H1 (cell line): Measurements from ENCODE around the gene FCN3. TPM values are rescaled to one million over a fixed set of nuclear protein-coding genes. Genes with fewer than 3 reads are reported as not detected.

ENCODE experiments used
- CTCF ChIA-PET: fragments of 300-600 bp; sonication (Branson Sonifier 250); formaldehyde crosslinking; loops from one replicate; lab custom pipeline; 2021; ENCODE audit not compliant: partially characterized antibody; lab: Charles Lee
- POLR2A ChIA-PET: fragments of 300-600 bp; sonication (Branson Sonifier 250); formaldehyde crosslinking; loops from one replicate; lab custom pipeline; 2021; ENCODE audit warnings: inconsistent platforms; ENCODE audit not compliant: partially characterized antibody; lab: Charles Lee
- DNase-seq, 2 experiments: peaks; one replicate each; pipeline versions ENCODE4 v3.0.0 to v3.0.0-alpha.2; 2010 to 2022; ENCODE audit warnings: low spot score in 2 of 2, low read depth in 1 of 2, mixed read lengths in 1 of 2
- FAIRE-seq: peaks from 2 replicates; lab custom pipeline; 2011; peaks lifted over from hg19 to GRCh38; lab: Jason Lieb, UNC
- H2AFZ ChIP-seq: 2 replicates; pipeline ENCODE4 v1.8.1; 2012; ENCODE audit warnings: low read length, inconsistent platforms
- H2AK5ac ChIP-seq: 2 replicates; pipeline ENCODE4 v1.6.1; 2013; ENCODE audit warnings: low read depth, low read length
- H2BK120ac ChIP-seq: replicated peaks from 2 replicates; pipeline ENCODE3; 2013; ENCODE audit warnings: low read depth, low read length, inconsistent platforms
- H2BK12ac ChIP-seq: 2 replicates; pipeline ENCODE4 v1.6.1; 2013; ENCODE audit warnings: low read depth, low read length
- H2BK15ac ChIP-seq: 2 replicates; pipeline ENCODE4 v1.6.1; 2013; ENCODE audit warnings: low read length
- H2BK20ac ChIP-seq: 2 replicates; pipeline ENCODE4 v1.6.1; 2013; ENCODE audit warnings: low read length
- H2BK5ac ChIP-seq: 2 replicates; pipeline ENCODE4 v1.6.1; 2013; ENCODE audit warnings: low read depth, low read length
- H3K14ac ChIP-seq: 2 replicates; pipeline ENCODE4 v1.6.1; 2013; ENCODE audit warnings: inconsistent platforms; ENCODE audit not compliant: insufficient read length
- H3K18ac ChIP-seq: 2 replicates; pipeline ENCODE4 v1.6.1; 2013; ENCODE audit warnings: low read length; ENCODE audit errors: extremely low read depth
- H3K23ac ChIP-seq: 2 replicates; pipeline ENCODE4 v1.6.1; 2013; ENCODE audit warnings: inconsistent platforms; ENCODE audit not compliant: insufficient read length
- H3K23me2 ChIP-seq: 2 replicates; pipeline ENCODE4 v1.6.1; 2013; ENCODE audit warnings: low read depth, low read length
- H3K27ac ChIP-seq: 2 replicates; pipeline ENCODE4 v1.6.1; 2011; ENCODE audit warnings: low read depth, low read length, inconsistent platforms
- H3K27me3 ChIP-seq, 4 experiments: replicated peaks in 1 of 4; 1 replicate in 1 of 4; 2 replicates in 3 of 4; pipeline versions ENCODE4 v1.6.1 to v1.8.1; 2011 to 2013; ENCODE audit warnings: low read length in 3 of 4, mild to moderate bottlenecking in 3 of 4, inconsistent platforms in 2 of 4, mixed read lengths in 2 of 4, moderate library complexity in 1 of 4; ENCODE audit not compliant: control insufficient read depth in 3 of 4, insufficient read depth in 3 of 4; ENCODE audit errors: extremely low read depth in 1 of 4
- H3K36me3 ChIP-seq, 4 experiments: 2 replicates each; pipeline versions ENCODE4 v1.6.1 to v1.8.1; 2011 to 2013; ENCODE audit warnings: mild to moderate bottlenecking in 4 of 4, low read length in 3 of 4, moderate library complexity in 2 of 4, control low read depth in 1 of 4, inconsistent platforms in 1 of 4; ENCODE audit not compliant: insufficient read depth in 4 of 4, control insufficient read depth in 2 of 4
- H3K4ac ChIP-seq: replicated peaks from 2 replicates; pipeline ENCODE3; 2013; ENCODE audit warnings: low read length, low read depth, mixed read lengths, inconsistent platforms; ENCODE audit not compliant: insufficient read length
- H3K4me1 ChIP-seq, 4 experiments: replicated peaks in 1 of 4; 1 replicate in 1 of 4; 2 replicates in 3 of 4; pipeline versions ENCODE4 v1.6.1 to v1.8.1; 2011 to 2013; ENCODE audit warnings: low read length in 3 of 4, inconsistent platforms in 2 of 4, mixed read lengths in 1 of 4; ENCODE audit not compliant: insufficient read depth in 4 of 4, control insufficient read depth in 3 of 4
- H3K4me2 ChIP-seq, 2 experiments: 2 replicates each; pipeline versions ENCODE4 v1.6.1 to v1.8.1; 2011 to 2013; ENCODE audit warnings: low read depth in 2 of 2, low read length in 2 of 2, control low read depth in 1 of 2, inconsistent platforms in 1 of 2, mild to moderate bottlenecking in 1 of 2; ENCODE audit not compliant: insufficient read depth in 1 of 2
- H3K4me3 ChIP-seq, 4 experiments: fragments of 200-600, 300-600 bp in 1 of 4; sonication (generic), shearing (Covaris generic), sonication (Bioruptor Twin) in 1 of 4; 2 replicates each; pipeline versions ENCODE4 v1.5.1 to v1.8.1; 2011 to 2016; ENCODE audit warnings: low read length in 4 of 4, low read depth in 3 of 4, control low read depth in 2 of 4, inconsistent platforms in 2 of 4, mild to moderate bottlenecking in 2 of 4, mixed read lengths in 1 of 4, moderate library complexity in 1 of 4; ENCODE audit not compliant: insufficient read depth in 2 of 4; ENCODE audit errors: extremely low read depth in 1 of 4
- H3K56ac ChIP-seq: replicated peaks from 2 replicates; pipeline ENCODE3; 2013; ENCODE audit warnings: low read depth, mild to moderate bottlenecking, mixed read lengths, low read length, inconsistent platforms; ENCODE audit not compliant: insufficient read length
- H3K79me1 ChIP-seq: 2 replicates; pipeline ENCODE4 v1.6.1; 2013; ENCODE audit warnings: low read depth, low read length, control low read depth
- H3K79me2 ChIP-seq, 2 experiments: 2 replicates each; pipeline versions ENCODE4 v1.6.1 to v1.8.1; 2012 to 2013; ENCODE audit warnings: low read length in 2 of 2, mild to moderate bottlenecking in 2 of 2, inconsistent platforms in 1 of 2; ENCODE audit not compliant: insufficient read depth in 2 of 2, control insufficient read depth in 1 of 2
- H3K9ac ChIP-seq, 4 experiments: replicated peaks in 1 of 4; 1 replicate in 1 of 4; 2 replicates in 3 of 4; pipeline versions ENCODE4 v1.6.1 to v1.8.1; 2011 to 2013; ENCODE audit warnings: low read depth in 3 of 4, low read length in 3 of 4, control low read depth in 2 of 4, mild to moderate bottlenecking in 2 of 4, moderate library complexity in 2 of 4, inconsistent platforms in 1 of 4; ENCODE audit errors: extremely low read depth in 1 of 4
- H3K9me3 ChIP-seq, 2 experiments: 2 replicates each; pipeline versions ENCODE4 v1.6.1 to v1.8.1; 2012 to 2013; ENCODE audit warnings: mild to moderate bottlenecking in 2 of 2, moderate library complexity in 2 of 2, control low read depth in 1 of 2, inconsistent platforms in 1 of 2, low read depth in 1 of 2, low read length in 1 of 2, mixed read lengths in 1 of 2; ENCODE audit not compliant: insufficient read depth in 2 of 2
- H4K20me1 ChIP-seq, 2 experiments: replicated peaks in 1 of 2; 2 replicates each; pipeline versions ENCODE3 to v1.8.1; 2011 to 2013; ENCODE audit warnings: inconsistent platforms in 2 of 2, low read length in 2 of 2, mild to moderate bottlenecking in 1 of 2; ENCODE audit not compliant: insufficient read depth in 2 of 2, control insufficient read depth in 1 of 2
- H4K5ac ChIP-seq: 2 replicates; pipeline ENCODE4 v1.6.1; 2013; ENCODE audit warnings: low read length, low read depth, mixed read lengths, inconsistent platforms; ENCODE audit not compliant: insufficient read length
- H4K8ac ChIP-seq: 2 replicates; pipeline ENCODE4 v1.8.0; 2013; ENCODE audit warnings: mild to moderate bottlenecking, moderate library complexity, low read length, inconsistent platforms; ENCODE audit not compliant: insufficient read depth; ENCODE audit errors: extremely low read depth
- H4K91ac ChIP-seq: replicated peaks from 2 replicates; pipeline ENCODE3; 2013; ENCODE audit warnings: low read length, mixed read lengths, inconsistent platforms; ENCODE audit not compliant: insufficient read length
- ASH2L ChIP-seq: fragments of 200-600, 300-600 bp; sonication (generic); IDR thresholded peaks from one replicate; pipeline ENCODE4 v1.7.1; 2017; ENCODE audit warnings: low read length
- CBX5 ChIP-seq: fragments of 300-800, 300-1000 bp; sonication (generic); IDR thresholded peaks from 2 replicates; pipeline ENCODE4 v1.7.1; 2016; ENCODE audit warnings: antibody characterized with exemption, low read length, low read depth
- CTBP2 ChIP-seq: IDR thresholded peaks from 2 replicates; pipeline ENCODE4 v1.7.0; 2011; ENCODE audit warnings: borderline replicate concordance, mild to moderate bottlenecking, moderate library complexity, mixed read lengths, low read length; ENCODE audit not compliant: insufficient read depth, insufficient read length
- GTF2F1 ChIP-seq: IDR thresholded peaks from 2 replicates; pipeline ENCODE4 v1.6.1; 2012; ENCODE audit warnings: low read depth, low read length, improper control_type of control experiment, borderline replicate concordance
- JUND ChIP-seq: IDR thresholded peaks from 2 replicates; pipeline ENCODE4 v1.6.1; 2011; ENCODE audit warnings: mild to moderate bottlenecking, improper control_type of control experiment, low read length
- PHF8 ChIP-seq: fragments of 200-600 bp; sonication (generic); conservative IDR thresholded peaks from 2 replicates; pipeline ENCODE4 v1.7.1; 2012; ENCODE audit warnings: low read depth, mild to moderate bottlenecking, inconsistent platforms, low read length, moderate library complexity
- SIX5 ChIP-seq: IDR thresholded peaks from 2 replicates; pipeline ENCODE4 v1.6.1; 2011; ENCODE audit warnings: mild to moderate bottlenecking, low read depth, low read length
- TAF1 ChIP-seq: IDR thresholded peaks from 2 replicates; pipeline ENCODE4 v1.6.1; 2011; ENCODE audit warnings: mild to moderate bottlenecking, low read depth, low read length
- USF2 ChIP-seq: IDR thresholded peaks from 2 replicates; pipeline ENCODE4 v1.6.1; 2011; ENCODE audit warnings: low read length, improper control_type of control experiment
- ZNF274 ChIP-seq: IDR thresholded peaks from 2 replicates; pipeline ENCODE4 v1.7.0; 2012; ENCODE audit warnings: low read length, borderline replicate concordance; ENCODE audit errors: extremely low read depth
- WGBS, 2 experiments: shearing (Covaris generic) in 1 of 2; methylation state at CpG; one replicate each; pipeline versions ENCODE4 v1.1.6 to v1.1.7; 2013 to 2015; ENCODE audit warnings: low lambda C conversion rate in 2 of 2, mixed read lengths in 2 of 2, inconsistent platforms in 1 of 2, low coverage in 1 of 2, missing lambda C conversion rate in 1 of 2; ENCODE audit not compliant: insufficient replicate concordance in 2 of 2, insufficient coverage in 1 of 2, insufficient read length in 1 of 2; ENCODE audit errors: extremely low coverage in 1 of 2, missing lambda C conversion rate in 1 of 2; 5-methylcytosine and 5-hydroxymethylcytosine counted together
- polyA plus RNA-seq, 7 experiments: library from polyadenylated mRNA; depleted of rRNA in 3 of 7; stranded (reverse) in 5 of 7; unstranded in 2 of 7; fragments of >200 nt in 5 of 7; fragments of 200-250 nt in 2 of 7; gene quantifications; 1 replicate in 5 of 7; 2 replicates in 1 of 7; 4 replicates in 1 of 7; pipeline versions ENCODE4 v1.2.1 to v1.2.3, GENCODE V29; 2011 to 2013; ENCODE audit warnings: missing spikeins in 2 of 7, mixed read lengths in 2 of 7
- total RNA-seq: library from RNA; stranded (reverse); fragmentation: NEBNext Ultra II Directional; extraction: Animal tissue kit (Norgen Biotek cat#: 25700); gene quantifications from 2 replicates; pipeline ENCODE4 v1.2.1, GENCODE V29; 2021

FCN3 gene
- total and polyA plus RNA-seq, 2 of the 8 experiments (the other 6 are each of a cell fraction or from before 2014, with no cell fraction given), result 0.30 to 0.57 TPM

- Histone ChIP-seq H3K56ac (no peak overlapping the region), H2BK15ac (no peak overlapping the region), H3K9ac (no peak overlapping the region), H3K18ac (no peak overlapping the region), H3K36me3 (peaks cover 4 to 18% (median 11%) of the 10 kb centered on the region in 4 experiments; a peak in 7 of 8 replicates), H2AK5ac (no peak overlapping the region), H3K23me2 (no peaks in the 10 kb centered on the region), H2BK12ac (no peak overlapping the region), H3K79me1 (no peaks in the 10 kb centered on the region), H3K14ac (no peak overlapping the region), H2BK120ac (no peak overlapping the region), H3K23ac (no peak overlapping the region), H3K4ac (no peak overlapping the region), H4K8ac (0 out of 2 replicates have a peak overlapping the region, but pooled peaks have one; percentile 1), H3K27me3 (no peaks in the 10 kb centered on the region), H2BK5ac (no peak overlapping the region), H3K27ac (no peak overlapping the region), H4K5ac (no peak overlapping the region), H4K20me1 (peaks cover 4 to 11% of the 10 kb centered on the region in 2 experiments), H3K79me2 (no peaks in the 10 kb centered on the region), H2AFZ (no peak overlapping the region), H4K91ac (no peak overlapping the region), H3K4me3 (no peak overlapping the region), H3K4me1 (peaks cover 0 to 9% (median 6%) of the 10 kb centered on the region in 4 experiments; a peak in 6 of 7 replicates), H3K9me3 (no peaks in the 10 kb centered on the region), H3K4me2 (no peak overlapping the region), H2BK20ac (no peak overlapping the region)
- 94% methylated on average over 5 of the region's 5 CpGs; no CpG with 5 or more reads in 1 of the 2 experiments for WGBS, 2 experiments
- ChIA-PET CTCF (interaction anchor here (0.8 to 17.0 kb wide), 15 partner anchors 8 to 270 kb away, joined by 3 to 321 read pairs (median 5); partner anchors contain the start of genes MAP3K6 and SYTL1), POLR2A (interaction anchor here (0.7 to 1.7 kb wide), 7 partner anchors 9 to 37 kb away, joined by 3 to 6 read pairs (median 3); no protein-coding TSS in a partner anchor)
- DNase-seq (no peak), FAIRE-seq (no peak)
- TF ChIP-seq JUND (no peak), SIX5 (no peak), ASH2L (no peak), CBX5 (no peak), GTF2F1 (no peak), ZNF274 (no peak), USF2 (no peak), TAF1 (no peak), PHF8 (no peak), CTBP2 (no peak)
Observed at GRCh38 chr1:27336756-27337155, 37.9 kb downstream of the FCN3 start.
